ENCODE measurements around the gene WDR45.

DNA sequence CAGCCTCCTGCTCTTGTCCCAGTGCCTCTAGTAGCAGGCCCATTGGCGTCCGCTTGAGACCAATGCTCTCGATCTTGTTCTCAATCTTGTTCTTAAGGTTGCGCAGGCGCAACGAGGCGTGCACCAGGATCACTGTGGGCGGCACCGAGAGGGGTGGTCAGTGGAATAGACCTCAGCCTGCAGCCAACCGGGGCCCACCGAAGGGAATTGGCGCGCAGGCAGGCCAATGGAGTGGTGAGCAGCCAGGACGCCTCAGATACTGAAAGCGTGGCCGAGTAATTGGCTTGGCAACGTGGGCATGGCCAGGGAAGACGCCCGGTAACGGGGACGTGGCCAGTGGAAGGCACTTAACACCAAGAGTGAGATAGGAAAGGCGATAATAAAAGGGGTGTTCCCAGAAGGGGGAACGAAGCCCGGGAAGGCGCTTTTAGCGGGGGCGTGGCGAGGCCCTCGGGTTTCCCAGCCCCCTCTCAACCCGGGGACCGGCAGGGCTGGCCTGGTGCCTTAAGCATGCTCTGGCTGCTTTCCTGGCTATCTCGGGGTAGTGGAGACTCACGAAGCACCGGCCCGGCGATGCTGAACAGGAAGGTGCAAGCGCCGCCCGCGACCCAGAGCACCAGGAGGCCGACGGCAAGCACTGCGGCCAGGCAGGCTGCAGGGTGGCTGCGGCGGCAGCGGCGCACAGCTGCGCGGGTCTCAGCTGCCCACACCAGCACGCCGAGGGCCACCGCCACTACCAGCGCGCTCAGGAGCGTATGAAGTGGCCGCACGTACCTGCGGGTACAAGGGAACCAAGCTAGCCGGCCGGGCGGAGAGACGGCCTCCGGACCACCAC lies 7.6 kb downstream of the WDR45 start:
- TF ChIP-seq CTCF (IDR thresholded peaks at IDR 0.05), result no peak
- peak in 2 of 3 donors; percentile 12 to 61 for TF ChIP-seq POLR2AphosphoS5 (IDR thresholded peaks at IDR 0.05)
